Measurements from ENCODE around the gene MKNK2. TPM values are rescaled to one million over a fixed set of nuclear protein-coding genes. Genes with fewer than 3 reads are reported as not detected.

MKNK2 gene
- total and polyA plus RNA-seq, 11 donors, result 110 to 318 (median 155) TPM

- Histone ChIP-seq H3K4me3 (no peak overlapping the region), H3K4me1 (peaks cover 0 to 11% (median 3%) of the 10 kb centered on the region in 12 donors), H3K9me3 (peaks cover 0 to 7% (median 0%) of the 10 kb centered on the region in 12 donors), H3K27ac (no peak overlapping the region), H3K27me3 (no peaks in the 10 kb centered on the region), H3K36me3 (no peaks in the 10 kb centered on the region)
- no peak for ATAC-seq
- DNase-seq, result no peak
- TF ChIP-seq CTCF (IDR thresholded peaks at IDR 0.05), result no peak
- TF ChIP-seq POLR2A (IDR thresholded peaks at IDR 0.05), result no peak
- 78 to 90% (median 80%) methylated on average over 4 of the region's 4 CpGs for WGBS, 4 donors
- intact Hi-C loops (cut with DNase I), result loop anchor here in 3 of 10 donors (1.0 to 2.0 kb wide), 3 partner anchors 48 to 51 kb away; no protein-coding TSS in a partner anchor
Observed at GRCh38 chr19:2021453-2022140, 29.4 kb downstream of the MKNK2 start.

GRCh38 chr19:2018752-2019151 is 32.3 kb downstream of the MKNK2 start:
- no peak overlapping the region for H3K27ac ChIP-seq
- no peaks in the 10 kb centered on the region for H3K36me3 ChIP-seq
- H3K27me3 ChIP-seq, result no peaks in the 10 kb centered on the region
- intact Hi-C loops (cut with DNase I), result loop anchor here in 7 of 10 donors (1.0 to 5.0 kb wide), 4 partner anchors 50 to 309 kb away; partner anchors contain the start of genes LSM7 (in 1 of the 7) and SPPL2B (in 1 of the 7)
- no peak for ATAC-seq
- TF ChIP-seq POLR2A (IDR thresholded peaks at IDR 0.05) (no peak), CTCF (IDR thresholded peaks at IDR 0.05) (no peak)
- peaks cover 0 to 23% (median 9%) of the 10 kb centered on the region in 12 donors for H3K4me1 ChIP-seq
- DNase-seq, result peak in 1 of 5 donors; percentile 24
- 90 to 95% (median 93%) methylated on average over 13 of the region's 13 CpGs for WGBS, 4 donors
- no peaks in the 10 kb centered on the region for H3K9me3 ChIP-seq
- H3K4me3 ChIP-seq, result no peak overlapping the region

- peak overlapping the region in 9 of 12 donors; percentile 8 to 84 (median 54) for H3K27ac ChIP-seq
- H3K4me3 ChIP-seq, result peak overlapping the region in 10 of 12 donors; percentile 24 to 86 (median 43)
- peaks cover 0 to 3% (median 0%) of the 10 kb centered on the region in 9 donors for H3K36me3 ChIP-seq
- TF ChIP-seq POLR2A (IDR thresholded peaks at IDR 0.05) (no peak), CTCF (IDR thresholded peaks at IDR 0.05) (no peak)
- peaks cover 0 to 32% (median 9%) of the 10 kb centered on the region in 12 donors for H3K4me1 ChIP-seq
- peak; percentile 70 to 89 (median 88) for ATAC-seq
- WGBS, 4 donors, result 65 to 72% (median 68%) methylated on average over 22 to 23 of the region's 23 CpGs
- H3K27me3 ChIP-seq, result no peaks in the 10 kb centered on the region
- intact Hi-C loops (cut with DNase I), result loop anchor here in 2 of 10 donors (5.0 kb wide), 2 partner anchors 84 to 311 kb away; partner anchors contain the start of genes LSM7 (in 1 of the 2) and SPPL2B (in 1 of the 2)
- DNase-seq, result peak in 4 of 5 donors; percentile 85 to 89 (median 86)
- H3K9me3 ChIP-seq, result no peaks in the 10 kb centered on the region
Observed at GRCh38 chr19:2016041-2016807, 34.8 kb downstream of the MKNK2 start.
